IPS-20b (cell line): Measurements from ENCODE around the gene CNPY3.
"Not testable (repeated sequence)": the region's sequence is repeated elsewhere in the genome, so short reads cannot be mapped to it uniquely, and the experiment has no call there.

Experiments used
- H3K27ac ChIP-seq: one replicate; pipeline ENCODE4 v1.5.1; 2013; ENCODE audit warnings: low read length
- H3K27me3 ChIP-seq: 2 replicates; pipeline ENCODE4 v1.6.1; 2013; ENCODE audit warnings: mild to moderate bottlenecking, low read length, inconsistent platforms; ENCODE audit not compliant: insufficient read depth
- H3K36me3 ChIP-seq: 2 replicates; pipeline ENCODE4 v1.6.1; 2013; ENCODE audit warnings: low read depth, mild to moderate bottlenecking, inconsistent platforms, low read length, moderate library complexity; ENCODE audit not compliant: insufficient read depth
- H3K4me1 ChIP-seq: 2 replicates; pipeline ENCODE4 v1.6.1; 2013; ENCODE audit warnings: mild to moderate bottlenecking, control low read depth, inconsistent platforms, low read length, moderate library complexity; ENCODE audit not compliant: insufficient read depth
- H3K4me3 ChIP-seq: 2 replicates; pipeline ENCODE4 v1.5.1; 2013; ENCODE audit warnings: mild to moderate bottlenecking, low read length, inconsistent platforms
- H3K9ac ChIP-seq: 2 replicates; pipeline ENCODE4 v1.6.1; 2013; ENCODE audit warnings: low read depth, mild to moderate bottlenecking, inconsistent platforms, low read length, moderate library complexity
- H3K9me3 ChIP-seq: 2 replicates; pipeline ENCODE4 v1.6.1; 2013; ENCODE audit warnings: mild to moderate bottlenecking, low read depth, low read length, inconsistent platforms; ENCODE audit not compliant: insufficient read depth

CNPY3 gene

GRCh38 chr6:42898891-42899361 lies 30.4 kb upstream of the CNPY3 start:
- H3K9ac ChIP-seq, result peak overlapping the region; percentile 19; the same call in 1 of the 2 replicates
- no peaks in the 10 kb centered on the region for H3K9me3 ChIP-seq
- H3K36me3 ChIP-seq, result no peaks in the 10 kb centered on the region
- H3K27me3 ChIP-seq, result no peaks in the 10 kb centered on the region; the same call in 1 of the 2 replicates
- no peak overlapping the region for H3K27ac ChIP-seq
- no peak overlapping the region for H3K4me3 ChIP-seq
- peaks cover 15% of the 10 kb centered on the region; the same call in 1 of the 2 replicates for H3K4me1 ChIP-seq

GRCh38 chr6:42899871-42900270 lies 29.4 kb upstream of the CNPY3 start:
- H3K36me3 ChIP-seq, result no peaks in the 10 kb centered on the region
- no peak overlapping the region for H3K27ac ChIP-seq
- H3K4me1 ChIP-seq, result peaks cover 15% of the 10 kb centered on the region; the same call in 1 of the 2 replicates
- no peaks in the 10 kb centered on the region for H3K9me3 ChIP-seq
- no peak overlapping the region for H3K9ac ChIP-seq
- no peak overlapping the region for H3K4me3 ChIP-seq
- no peaks in the 10 kb centered on the region; the same call in 1 of the 2 replicates for H3K27me3 ChIP-seq

GRCh38 chr6:42901538-42901957 lies 27.7 kb upstream of the CNPY3 start:
- Histone ChIP-seq H3K27me3 (no peaks in the 10 kb centered on the region; the same call in 1 of the 2 replicates), H3K36me3 (no peaks in the 10 kb centered on the region), H3K4me1 (peaks cover 15% of the 10 kb centered on the region; the same call in 1 of the 2 replicates), H3K4me3 (0 out of 2 replicates have a peak overlapping the region, but pooled peaks have one; percentile 37), H3K27ac (no peak overlapping the region), H3K9ac (no peak overlapping the region), H3K9me3 (no peaks in the 10 kb centered on the region)

- H3K9ac ChIP-seq, H3K27me3 ChIP-seq, H3K9me3 ChIP-seq, H3K36me3 ChIP-seq, H3K4me3 ChIP-seq, H3K27ac ChIP-seq: not testable (repeated sequence)
- peaks cover 15% of the 10 kb centered on the region; the same call in 1 of the 2 replicates for H3K4me1 ChIP-seq
Measured at GRCh38 chr6:42902429-42903263, 26.6 kb upstream of the CNPY3 start.

- Histone ChIP-seq H3K4me1 (peaks cover 10% of the 10 kb centered on the region; the same call in 1 of the 2 replicates), H3K27me3 (no peaks in the 10 kb centered on the region; the same call in 1 of the 2 replicates), H3K4me3 (no peak overlapping the region), H3K9me3 (no peaks in the 10 kb centered on the region), H3K36me3 (no peaks in the 10 kb centered on the region), H3K9ac (no peak overlapping the region), H3K27ac (no peak overlapping the region)
Measured at GRCh38 chr6:42904467-42904866, 24.8 kb upstream of the CNPY3 start.

GRCh38 chr6:42907336-42907735 lies 21.9 kb upstream of the CNPY3 start:
- H3K27me3 ChIP-seq, result no peaks in the 10 kb centered on the region
- no peaks in the 10 kb centered on the region for H3K36me3 ChIP-seq
- H3K4me1 ChIP-seq, result no peaks in the 10 kb centered on the region
- no peak overlapping the region for H3K4me3 ChIP-seq
- H3K9ac ChIP-seq, result no peak overlapping the region
- no peak overlapping the region for H3K27ac ChIP-seq
- no peaks in the 10 kb centered on the region for H3K9me3 ChIP-seq

GRCh38 chr6:42909835-42910234 lies 19.4 kb upstream of the CNPY3 start:
- Histone ChIP-seq H3K4me1 (no peaks in the 10 kb centered on the region), H3K27me3 (no peaks in the 10 kb centered on the region), H3K9me3 (no peaks in the 10 kb centered on the region), H3K4me3 (no peak overlapping the region), H3K9ac (no peak overlapping the region), H3K36me3 (no peaks in the 10 kb centered on the region), H3K27ac (no peak overlapping the region)

GRCh38 chr6:42911171-42912021 lies 17.9 kb upstream of the CNPY3 start:
- peak overlapping the region; percentile 76; the same call in 1 of the 2 replicates for H3K9ac ChIP-seq
- H3K27ac ChIP-seq, result peak overlapping the region; percentile 56
- no peaks in the 10 kb centered on the region for H3K4me1 ChIP-seq
- no peaks in the 10 kb centered on the region for H3K27me3 ChIP-seq
- H3K9me3 ChIP-seq, result no peaks in the 10 kb centered on the region
- peak overlapping the region; percentile 78 for H3K4me3 ChIP-seq
- H3K36me3 ChIP-seq, result no peaks in the 10 kb centered on the region

GRCh38 chr6:42914546-42914945 lies 14.7 kb upstream of the CNPY3 start:
- Histone ChIP-seq H3K9me3 (no peaks in the 10 kb centered on the region), H3K36me3 (no peaks in the 10 kb centered on the region), H3K27ac (no peak overlapping the region), H3K9ac (no peak overlapping the region), H3K4me3 (no peak overlapping the region), H3K27me3 (no peaks in the 10 kb centered on the region), H3K4me1 (no peaks in the 10 kb centered on the region)

GRCh38 chr6:42915732-42916131 lies 13.5 kb upstream of the CNPY3 start, which contains the start of gene PTCRA:
TSS of gene PTCRA (plus strand) at chr6:42916053. CDS start at chr6:42916070, 17 bp downstream.
- Histone ChIP-seq H3K4me1 (no peaks in the 10 kb centered on the region), H3K36me3 (no peaks in the 10 kb centered on the region), H3K27me3 (no peaks in the 10 kb centered on the region), H3K9me3 (no peaks in the 10 kb centered on the region), H3K9ac (no peak within 1 kb of the TSS), H3K27ac (no peak within 1 kb of the TSS), H3K4me3 (no peak within 1 kb of the TSS)

GRCh38 chr6:42916288-42916687 lies 13.0 kb upstream of the CNPY3 start:
- Histone ChIP-seq H3K36me3 (no peaks in the 10 kb centered on the region), H3K9me3 (no peaks in the 10 kb centered on the region), H3K9ac (no peak overlapping the region), H3K27me3 (no peaks in the 10 kb centered on the region), H3K4me1 (no peaks in the 10 kb centered on the region), H3K27ac (no peak overlapping the region), H3K4me3 (no peak overlapping the region)
